ENCODE data around the gene FBXL16. TPM values are rescaled to one million over a fixed set of nuclear protein-coding genes. Genes with fewer than 3 reads are reported as not detected.
A peak's percentile ranks its signal among the peaks of the same experiment; 100 is the strongest.
"Not testable (repeated sequence)": the region's sequence is repeated elsewhere in the genome, so short reads cannot be mapped to it uniquely, and the experiment has no call there.

Gene FBXL16, protein sequence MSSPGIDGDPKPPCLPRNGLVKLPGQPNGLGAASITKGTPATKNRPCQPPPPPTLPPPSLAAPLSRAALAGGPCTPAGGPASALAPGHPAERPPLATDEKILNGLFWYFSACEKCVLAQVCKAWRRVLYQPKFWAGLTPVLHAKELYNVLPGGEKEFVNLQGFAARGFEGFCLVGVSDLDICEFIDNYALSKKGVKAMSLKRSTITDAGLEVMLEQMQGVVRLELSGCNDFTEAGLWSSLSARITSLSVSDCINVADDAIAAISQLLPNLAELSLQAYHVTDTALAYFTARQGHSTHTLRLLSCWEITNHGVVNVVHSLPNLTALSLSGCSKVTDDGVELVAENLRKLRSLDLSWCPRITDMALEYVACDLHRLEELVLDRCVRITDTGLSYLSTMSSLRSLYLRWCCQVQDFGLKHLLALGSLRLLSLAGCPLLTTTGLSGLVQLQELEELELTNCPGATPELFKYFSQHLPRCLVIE
- total RNA-seq: 1 to 10 TPM; 1.0 to 8.1 (median 4.1) TPM

DNA sequence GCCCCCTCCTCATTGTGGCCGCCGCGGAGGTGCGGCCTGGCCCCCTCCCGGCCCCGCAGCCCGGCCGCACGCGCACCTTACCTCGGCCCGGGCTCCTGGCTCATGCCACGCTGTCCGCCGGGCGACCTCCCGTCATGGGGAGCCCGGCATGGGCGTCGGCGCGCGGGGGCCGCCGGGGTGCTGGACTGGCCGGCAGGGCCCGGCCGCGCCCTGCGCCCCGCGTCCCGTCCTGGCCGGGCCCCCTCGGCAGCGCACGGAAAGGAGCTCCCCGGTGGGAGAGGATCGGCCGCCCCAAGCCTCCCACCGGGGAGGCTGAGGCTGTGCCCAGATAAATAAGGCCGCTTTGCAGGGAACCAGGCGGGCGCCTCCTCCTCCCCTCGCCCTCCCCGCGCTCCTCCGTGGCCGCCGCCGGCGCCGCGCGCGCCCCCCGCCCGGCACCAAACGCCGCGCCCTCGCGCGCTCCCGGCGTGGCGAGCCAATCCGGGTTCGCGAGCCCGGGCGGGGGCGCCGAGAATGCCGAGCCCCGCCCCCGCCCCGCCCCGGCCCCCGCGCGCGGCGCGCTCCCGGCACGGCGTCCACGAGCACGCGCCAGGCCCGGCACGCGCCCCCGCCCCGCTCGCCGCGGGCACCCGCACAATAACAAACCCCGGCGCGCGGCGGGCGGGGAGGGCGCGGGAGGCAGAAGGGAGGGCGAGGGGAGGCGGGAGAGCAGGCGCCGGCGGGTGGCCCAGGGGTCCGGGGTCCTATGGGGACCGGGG, at the start of gene FBXL16:
Gene FBXL16 (minus strand): TSS at position 371 of the 758 bp plus-strand sequence. CDS start 8,396 bp downstream, outside the sequence.
- no peak for ATAC-seq (ENCODE audit: low FRiP score in 2 of 2)
- no peak for TF ChIP-seq POLR2AphosphoS5 (IDR thresholded peaks at IDR 0.05)
- TF ChIP-seq, protein P1, sequence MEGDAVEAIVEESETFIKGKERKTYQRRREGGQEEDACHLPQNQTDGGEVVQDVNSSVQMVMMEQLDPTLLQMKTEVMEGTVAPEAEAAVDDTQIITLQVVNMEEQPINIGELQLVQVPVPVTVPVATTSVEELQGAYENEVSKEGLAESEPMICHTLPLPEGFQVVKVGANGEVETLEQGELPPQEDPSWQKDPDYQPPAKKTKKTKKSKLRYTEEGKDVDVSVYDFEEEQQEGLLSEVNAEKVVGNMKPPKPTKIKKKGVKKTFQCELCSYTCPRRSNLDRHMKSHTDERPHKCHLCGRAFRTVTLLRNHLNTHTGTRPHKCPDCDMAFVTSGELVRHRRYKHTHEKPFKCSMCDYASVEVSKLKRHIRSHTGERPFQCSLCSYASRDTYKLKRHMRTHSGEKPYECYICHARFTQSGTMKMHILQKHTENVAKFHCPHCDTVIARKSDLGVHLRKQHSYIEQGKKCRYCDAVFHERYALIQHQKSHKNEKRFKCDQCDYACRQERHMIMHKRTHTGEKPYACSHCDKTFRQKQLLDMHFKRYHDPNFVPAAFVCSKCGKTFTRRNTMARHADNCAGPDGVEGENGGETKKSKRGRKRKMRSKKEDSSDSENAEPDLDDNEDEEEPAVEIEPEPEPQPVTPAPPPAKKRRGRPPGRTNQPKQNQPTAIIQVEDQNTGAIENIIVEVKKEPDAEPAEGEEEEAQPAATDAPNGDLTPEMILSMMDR (IDR thresholded peaks at IDR 0.05): no peak
- TF ChIP-seq EP300 (IDR thresholded peaks at IDR 0.05): no peak
- TF ChIP-seq POLR2A (IDR thresholded peaks at IDR 0.05): no peak
- H3K27me3 ChIP-seq: peaks cover 6 to 89% (median 46%) of the 10 kb centered on the region in 4 donors
- H3K4me3 ChIP-seq: peak within 1 kb of the TSS in 2 of 4 donors; percentile 15 to 23
- peak in 1 of 2 donors; percentile 83 for DNase-seq
- no peak within 1 kb of the TSS for H3K27ac ChIP-seq
- no peaks in the 10 kb centered on the region for H3K36me3 ChIP-seq
- H3K4me1 ChIP-seq: peaks cover 5 to 27% (median 8%) of the 10 kb centered on the region in 4 donors
- no peaks in the 10 kb centered on the region for H3K9me3 ChIP-seq
- 0% methylated on average over 10 of the region's 115 CpGs; no CpG with 5 or more reads in 1 of the 2 donors for WGBS, 2 donors

DNA sequence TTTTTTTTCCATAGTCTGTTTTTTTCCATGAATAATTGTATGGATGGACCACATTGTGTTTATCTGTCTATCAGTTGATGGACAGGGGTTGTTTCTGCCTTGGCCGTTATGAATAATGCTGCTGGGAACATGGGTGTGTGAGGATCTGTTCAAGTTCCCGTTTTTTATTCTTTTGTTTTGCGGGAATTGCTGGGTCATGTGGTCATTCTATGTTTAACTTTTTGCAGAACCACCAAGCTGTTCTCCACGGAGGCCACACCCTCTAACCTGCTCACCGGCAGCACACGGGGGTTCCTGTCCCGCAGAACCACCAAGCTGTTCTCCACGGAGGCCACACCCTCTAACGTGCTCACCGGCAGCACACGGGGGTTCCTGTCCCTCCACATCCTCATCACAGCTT, 49.1 kb upstream of the FBXL16 start:
- no peaks in the 10 kb centered on the region for H3K9me3 ChIP-seq
- no peaks in the 10 kb centered on the region for H3K36me3 ChIP-seq
- no peak overlapping the region for H3K27ac ChIP-seq
- DNase-seq (peak in 1 of 2 donors; percentile 32), ATAC-seq (ENCODE audit: low FRiP score in 2 of 2) (peak in 1 of 2 donors; percentile 41)
- 24 to 26% methylated on average over 11 of the region's 11 CpGs for WGBS, 2 donors
- no peaks in the 10 kb centered on the region for H3K27me3 ChIP-seq
- H3K4me1 ChIP-seq: peaks cover 0 to 9% (median 1%) of the 10 kb centered on the region in 4 donors
- no peak overlapping the region for H3K4me3 ChIP-seq
- no peak for TF ChIP-seq POLR2A (IDR thresholded peaks at IDR 0.05)

DNA sequence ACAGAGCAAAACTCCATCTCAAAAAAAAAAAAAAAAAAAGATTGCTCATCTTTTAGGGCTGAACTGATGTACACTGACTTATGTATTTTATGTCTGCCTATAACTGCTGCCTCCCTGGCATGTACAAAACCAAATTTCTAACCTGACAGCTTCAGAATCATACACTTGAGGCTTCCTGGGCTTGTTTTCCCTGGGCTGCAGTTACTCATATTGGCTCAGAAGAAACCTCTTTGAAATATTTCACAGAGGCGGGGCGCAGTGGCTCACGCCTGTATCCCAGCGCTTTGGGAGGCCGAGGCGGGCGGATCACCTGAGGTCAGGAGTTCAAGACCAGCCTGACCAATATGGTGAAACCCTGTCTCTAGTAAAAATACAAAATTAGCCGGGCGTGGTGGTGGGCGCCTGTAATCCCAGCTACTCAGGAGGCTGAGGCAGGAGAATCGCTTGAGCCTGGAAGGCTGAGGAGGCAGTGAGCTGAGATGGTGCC, 48.6 kb upstream of the FBXL16 start:
- not testable (repeated sequence) for H3K4me1 ChIP-seq; H3K27ac ChIP-seq; H3K4me3 ChIP-seq; DNase-seq; H3K36me3 ChIP-seq; H3K27me3 ChIP-seq; ATAC-seq (ENCODE audit: low FRiP score in 2 of 2); H3K9me3 ChIP-seq
- 87 to 91% methylated on average over 11 of the region's 11 CpGs for WGBS, 2 donors

DNA sequence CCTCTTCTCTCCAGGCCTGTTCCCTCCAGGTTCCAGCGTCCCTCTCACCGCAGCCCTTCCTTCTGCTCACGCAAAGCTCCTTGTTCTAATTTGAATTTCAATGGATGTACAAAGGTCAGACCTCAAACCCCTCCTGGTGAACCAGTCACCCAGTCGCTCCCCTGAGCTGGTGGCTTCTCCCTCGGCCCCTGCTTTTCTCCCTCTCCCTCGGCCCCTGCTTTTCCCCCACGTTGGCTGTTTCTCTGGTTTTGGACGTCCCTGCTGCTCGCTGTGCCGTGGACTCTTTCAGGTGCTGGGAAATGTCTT, 46.4 kb upstream of the FBXL16 start:
- WGBS, 2 donors: 40 to 50% methylated on average over 10 of the region's 10 CpGs
- DNase-seq (no peak), ATAC-seq (ENCODE audit: low FRiP score in 2 of 2) (no peak)
- no peak for TF ChIP-seq POLR2A (IDR thresholded peaks at IDR 0.05)
- TF ChIP-seq, protein P1 (IDR thresholded peaks at IDR 0.05): no peak
- TF ChIP-seq POLR2AphosphoS5 (IDR thresholded peaks at IDR 0.05): no peak
- no peak for TF ChIP-seq EP300 (IDR thresholded peaks at IDR 0.05)
- Histone ChIP-seq H3K4me3 (peak overlapping the region in 1 of 4 donors; percentile 20), H3K36me3 (no peaks in the 10 kb centered on the region), H3K4me1 (peaks cover 0 to 4% (median 0%) of the 10 kb centered on the region in 4 donors), H3K9me3 (no peaks in the 10 kb centered on the region), H3K27ac (no peak overlapping the region), H3K27me3 (no peaks in the 10 kb centered on the region)

DNA sequence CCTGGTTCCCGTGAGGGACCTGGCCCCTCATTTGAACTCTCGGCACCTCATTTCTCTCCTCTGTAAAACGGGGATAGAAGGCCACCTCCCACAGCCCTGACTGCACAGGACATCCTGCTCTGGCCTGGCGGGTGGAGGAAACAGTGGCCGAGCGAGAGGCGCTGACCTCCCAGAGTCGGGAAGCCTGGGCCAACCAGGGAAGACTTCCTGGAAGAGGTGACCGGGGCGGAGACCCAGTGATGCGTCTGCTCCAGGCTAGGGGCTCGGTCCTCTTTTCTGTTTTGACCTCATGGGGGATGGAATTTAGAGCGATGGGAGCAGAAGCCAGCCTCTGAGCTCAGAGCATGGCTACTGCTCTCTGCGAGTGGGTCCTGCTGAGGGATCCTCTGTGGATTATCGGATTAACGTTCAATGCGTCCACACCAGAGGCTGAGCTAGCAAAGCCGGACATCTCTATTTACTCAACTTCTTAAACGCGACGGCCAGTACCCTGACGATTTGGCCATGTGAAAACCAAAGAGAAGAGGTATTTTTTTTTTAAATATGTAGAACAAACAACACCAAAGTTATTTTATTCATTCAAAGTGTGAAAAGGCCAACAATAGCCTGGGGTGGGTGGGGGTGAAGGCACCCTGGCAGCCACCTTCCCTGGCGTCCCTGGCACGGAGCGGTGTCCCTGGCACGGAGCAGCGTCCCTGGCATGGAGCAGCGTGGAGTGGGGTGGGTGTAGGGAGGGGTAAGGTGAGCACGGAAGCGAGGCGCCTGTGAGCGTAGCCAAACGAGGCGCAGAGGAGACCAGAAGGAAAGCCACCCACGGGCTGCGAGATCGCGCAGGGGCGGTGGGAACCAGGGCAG, 45.8 kb upstream of the FBXL16 start:
- WGBS, 2 donors: 58 to 59% methylated on average over 27 to 39 of the region's 39 CpGs
- no peak overlapping the region for H3K27ac ChIP-seq
- no peaks in the 10 kb centered on the region for H3K36me3 ChIP-seq
- peak in 1 of 2 donors; percentile 52 for ATAC-seq (ENCODE audit: low FRiP score in 2 of 2)
- H3K4me3 ChIP-seq: peak overlapping the region in 1 of 4 donors; percentile 20
- H3K9me3 ChIP-seq: no peaks in the 10 kb centered on the region
- peaks cover 0 to 4% (median 0%) of the 10 kb centered on the region in 4 donors for H3K4me1 ChIP-seq
- DNase-seq: peak in 1 of 2 donors; percentile 75
- TF ChIP-seq POLR2AphosphoS5 (IDR thresholded peaks at IDR 0.05) (no peak), EP300 (IDR thresholded peaks at IDR 0.05) (no peak), POLR2A (IDR thresholded peaks at IDR 0.05) (no peak)
- TF ChIP-seq, protein P1 (IDR thresholded peaks at IDR 0.05): no peak
- no peaks in the 10 kb centered on the region for H3K27me3 ChIP-seq

Data from upper lobe of left lung (tissue), 6 donors.